HG03196 (cell line): ENCODE results near the gene CCDC92B.

Source experiments
- ATAC-seq: cut with Tn5 transposase; IDR thresholded peaks from one replicate; pipeline ENCODE4 v1.9.1; 2021; ENCODE audit not compliant: unreplicated experiment

Gene CCDC92B

GRCh38 chr17:2779545-2779944 lies 30.1 kb upstream of the CCDC92B start:
- ATAC-seq: no peak

- no peak for ATAC-seq
Observed at GRCh38 chr17:2778489-2778888, 29.0 kb upstream of the CCDC92B start.

GRCh38 chr17:2777242-2777867 lies 27.9 kb upstream of the CCDC92B start:
- no peak for ATAC-seq

GRCh38 chr17:2776589-2777241 lies 27.3 kb upstream of the CCDC92B start:
- no peak for ATAC-seq

GRCh38 chr17:2775206-2775605 lies 25.8 kb upstream of the CCDC92B start:
- ATAC-seq: no peak

GRCh38 chr17:2770129-2770528 lies 20.7 kb upstream of the CCDC92B start:
- no peak for ATAC-seq

- no peak for ATAC-seq
Observed at GRCh38 chr17:2758870-2759269, 9.4 kb upstream of the CCDC92B start.

GRCh38 chr17:2755891-2756724 lies 6.7 kb upstream of the CCDC92B start:
- no peak for ATAC-seq

- no peak for ATAC-seq
Observed at GRCh38 chr17:2751491-2751890, 2.0 kb upstream of the CCDC92B start.

- no peak for ATAC-seq
Observed at GRCh38 chr17:2750721-2751120, 1.3 kb upstream of the CCDC92B start.

GRCh38 chr17:2749784-2750181 lies 331 bp upstream of the CCDC92B start:
- no peak for ATAC-seq

GRCh38 chr17:2745317-2746037 lies 4.0 kb downstream of the CCDC92B start:
- no peak for ATAC-seq

GRCh38 chr17:2737693-2738092 lies 11.8 kb downstream of the CCDC92B start:
- ATAC-seq: no peak

- ATAC-seq: no peak
Observed at GRCh38 chr17:2736956-2737355, 12.5 kb downstream of the CCDC92B start.

GRCh38 chr17:2735896-2736295 lies 13.6 kb downstream of the CCDC92B start:
- ATAC-seq: no peak

- ATAC-seq: no peak
Observed at GRCh38 chr17:2734939-2735338, 14.5 kb downstream of the CCDC92B start.

GRCh38 chr17:2731807-2732206 lies 17.6 kb downstream of the CCDC92B start:
- no peak for ATAC-seq

- no peak for ATAC-seq
Observed at GRCh38 chr17:2730764-2731353, 18.6 kb downstream of the CCDC92B start.

GRCh38 chr17:2724784-2725164 lies 24.7 kb downstream of the CCDC92B start:
- no peak for ATAC-seq

GRCh38 chr17:2723997-2724783 lies 25.3 kb downstream of the CCDC92B start:
- ATAC-seq: no peak
